NCI-H524 (cell line): ENCODE measurements around the gene ABHD6.
"Not testable (repeated sequence)": the region's sequence is repeated elsewhere in the genome, so short reads cannot be mapped to it uniquely, and the experiment has no call there.

ENCODE experiments used
- DNase-seq, 2 experiments: peaks; one replicate each; lab custom pipeline; 2025; lab: John Stamatoyannopoulos, UW

ABHD6 gene

GRCh38 chr3:58274027-58274614, 36.5 kb downstream of the ABHD6 start:
- no peak for DNase-seq

- DNase-seq = no peak
These were observed 43.5 kb downstream of the ABHD6 start for GRCh38 chr3:58281069-58281468.

GRCh38 chr3:58285334-58285733, 47.7 kb downstream of the ABHD6 start:
- DNase-seq = no peak

- DNase-seq = no peak
These were observed 49.8 kb downstream of the ABHD6 start for GRCh38 chr3:58287354-58287753.

GRCh38 chr3:58288011-58288728, 50.6 kb downstream of the ABHD6 start:
- DNase-seq = no peak

GRCh38 chr3:58288964-58289613, 51.5 kb downstream of the ABHD6 start:
- DNase-seq = not testable (repeated sequence)

GRCh38 chr3:58290446-58290845, 52.9 kb downstream of the ABHD6 start:
- DNase-seq = not testable (repeated sequence)

GRCh38 chr3:58291671-58292338, 54.2 kb downstream of the ABHD6 start:
- DNase-seq = no peak

GRCh38 chr3:58292866-58293265, 55.3 kb downstream of the ABHD6 start:
- DNase-seq = no peak

- DNase-seq = no peak
These were observed 55.9 kb downstream of the ABHD6 start for GRCh38 chr3:58293516-58293915.

GRCh38 chr3:58296269-58296668, 58.7 kb downstream of the ABHD6 start:
- DNase-seq = no peak

GRCh38 chr3:58296843-58297242, 59.3 kb downstream of the ABHD6 start:
- no peak for DNase-seq

GRCh38 chr3:58298190-58298589, 60.6 kb downstream of the ABHD6 start:
- no peak for DNase-seq

GRCh38 chr3:58299075-58299474, 61.5 kb downstream of the ABHD6 start:
- no peak for DNase-seq

GRCh38 chr3:58299839-58300516, 62.4 kb downstream of the ABHD6 start:
- peak in 1 of 2 experiments; percentile 16 for DNase-seq

GRCh38 chr3:58305882-58306711, 68.5 kb downstream of the ABHD6 start, which contains the start of the genes HTD2 and RPP14:
Gene HTD2 (plus strand): TSS chr3:58306520. CDS start chr3:58317614, 11,094 bp downstream.
Gene RPP14 (plus strand): TSS chr3:58306245. CDS start chr3:58310330, 4,085 bp downstream.
- DNase-seq = peak; percentile 87 to 92

GRCh38 chr3:58307639-58308215, 70.1 kb downstream of the ABHD6 start:
- peak in 1 of 2 experiments; percentile 43 for DNase-seq

GRCh38 chr3:58308728-58309127, 71.1 kb downstream of the ABHD6 start:
- DNase-seq = no peak

GRCh38 chr3:58317811-58318210, 80.2 kb downstream of the ABHD6 start:
- DNase-seq = no peak

- DNase-seq = no peak
These were observed 84.2 kb downstream of the ABHD6 start for GRCh38 chr3:58321791-58322190.

GRCh38 chr3:58322793-58323192, 85.2 kb downstream of the ABHD6 start:
- DNase-seq = no peak
